ENCODE measurements around the gene HBEGF. TPM values are rescaled to one million over a fixed set of nuclear protein-coding genes. Genes with fewer than 3 reads are reported as not detected.

HBEGF gene
- polyA plus RNA-seq, 2 of the 4 experiments (the other 2 are of a cell fraction): 3.4 to 5.0 TPM

DNA sequence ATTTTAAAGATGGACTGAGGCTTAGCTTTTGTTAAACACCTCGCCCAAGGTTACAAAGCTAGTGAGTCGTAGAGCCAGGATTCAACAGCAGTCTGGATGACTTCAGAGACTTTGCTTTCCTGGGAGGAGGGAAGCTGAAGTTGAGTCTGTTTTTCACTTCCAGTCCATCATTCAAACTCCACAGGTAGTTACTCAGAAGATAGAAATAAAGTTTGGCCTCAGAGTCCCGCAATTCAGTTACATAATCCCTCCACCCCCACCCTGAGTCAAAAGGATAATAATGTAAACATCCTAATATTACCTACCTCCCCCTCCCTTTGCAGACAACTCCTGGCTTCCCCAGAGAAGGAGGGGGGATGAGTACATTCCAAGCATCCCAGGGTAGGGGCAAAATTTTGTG lies 8.1 kb downstream of the HBEGF start:
- Histone ChIP-seq H3K4me3 (no peak overlapping the region), H3K27ac (peak overlapping the region in 1 of 2 experiments; percentile 43; a peak in 1 of 6 replicates), H3K4me2 (0 out of 3 replicates have a peak overlapping the region, but pooled peaks have one; percentile 0), H3K9me3 (no peaks in the 10 kb centered on the region), H3K4me1 (peaks cover 6% of the 10 kb centered on the region; the same call in 2 of the 3 replicates)
- DNase-seq (ENCODE audit: low read depth in 1 of 2, low spot score in 1 of 2): no peak
- CTCF ChIA-PET: interaction anchor here (1.2 to 36.9 kb wide), 4 partner anchors 8 to 94 kb away, joined by 4 to 1613 read pairs (median 33); partner anchors contain the start of gene HBEGF
- ATAC-seq: peak in 1 of 2 experiments; percentile 37; a peak in 2 of 6 replicates
- FAIRE-seq: no peak
- TF ChIP-seq, protein P1, sequence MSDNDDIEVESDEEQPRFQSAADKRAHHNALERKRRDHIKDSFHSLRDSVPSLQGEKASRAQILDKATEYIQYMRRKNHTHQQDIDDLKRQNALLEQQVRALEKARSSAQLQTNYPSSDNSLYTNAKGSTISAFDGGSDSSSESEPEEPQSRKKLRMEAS (IDR thresholded peaks at IDR 0.05): no peak
- TF ChIP-seq, protein P2, sequence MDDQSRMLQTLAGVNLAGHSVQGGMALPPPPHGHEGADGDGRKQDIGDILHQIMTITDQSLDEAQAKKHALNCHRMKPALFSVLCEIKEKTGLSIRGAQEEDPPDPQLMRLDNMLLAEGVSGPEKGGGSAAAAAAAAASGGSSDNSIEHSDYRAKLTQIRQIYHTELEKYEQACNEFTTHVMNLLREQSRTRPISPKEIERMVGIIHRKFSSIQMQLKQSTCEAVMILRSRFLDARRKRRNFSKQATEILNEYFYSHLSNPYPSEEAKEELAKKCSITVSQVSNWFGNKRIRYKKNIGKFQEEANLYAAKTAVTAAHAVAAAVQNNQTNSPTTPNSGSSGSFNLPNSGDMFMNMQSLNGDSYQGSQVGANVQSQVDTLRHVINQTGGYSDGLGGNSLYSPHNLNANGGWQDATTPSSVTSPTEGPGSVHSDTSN (IDR thresholded peaks at IDR 0.05): no peak
- TF ChIP-seq JUNB (IDR thresholded peaks at IDR 0.05): no peak
- POLR2A ChIA-PET: interaction anchor here (2.7 kb wide), 1 partner anchor 8 kb away, joined by 15 read pairs; the partner anchor contains the start of gene HBEGF
- 52% methylated on average over 3 of the region's 3 CpGs for WGBS (ENCODE audit: missing lambda C conversion rate)

DNA sequence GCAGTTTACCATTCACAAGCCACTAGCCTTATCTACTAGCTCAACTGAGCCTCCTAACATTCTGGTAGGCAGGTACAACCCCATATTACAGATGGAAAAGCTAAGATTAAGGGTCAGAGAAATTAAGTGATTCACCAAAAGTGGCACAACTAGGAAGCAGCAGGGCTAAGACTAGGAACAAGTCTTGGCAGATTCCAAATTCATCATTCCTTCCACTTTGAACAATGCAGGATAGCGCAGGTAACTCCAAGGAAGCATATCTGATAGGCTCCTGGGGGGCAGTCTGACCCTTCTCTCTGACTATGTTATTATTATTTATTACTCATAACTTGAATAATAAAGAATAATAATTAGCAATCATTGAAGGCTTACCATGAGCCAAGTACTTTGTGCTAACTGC lies 8.5 kb downstream of the HBEGF start:
- peaks cover 6% of the 10 kb centered on the region; the same call in 2 of the 3 replicates for H3K4me1 ChIP-seq
- no peak for ATAC-seq
- POLR2A ChIA-PET: interaction anchor here (2.7 kb wide), 1 partner anchor 8 kb away, joined by 15 read pairs; the partner anchor contains the start of gene HBEGF
- no peaks in the 10 kb centered on the region for H3K9me3 ChIP-seq
- peak overlapping the region in 1 of 2 experiments; percentile 43; a peak in 1 of 6 replicates for H3K27ac ChIP-seq
- FAIRE-seq: no peak
- no peak for DNase-seq (ENCODE audit: low read depth in 1 of 2, low spot score in 1 of 2)
- TF ChIP-seq HOXB5 (CRISPR knock-in tag; IDR thresholded peaks at IDR 0.05) (no peak), ZNF302 (CRISPR knock-in tag; IDR thresholded peaks at IDR 0.05) (no peak), RNF2 (IDR thresholded peaks at IDR 0.05; ENCODE audit: borderline replicate concordance, low read depth) (no peak), RCOR1 (IDR thresholded peaks at IDR 0.05; ENCODE audit: low read depth, low read length) (no peak), MAFK (IDR thresholded peaks at IDR 0.05; ENCODE audit: partially characterized antibody) (no peak), CBX2 (IDR thresholded peaks at IDR 0.05; ENCODE audit: borderline replicate concordance, low read depth) (no peak), HOXB13 (CRISPR knock-in tag; IDR thresholded peaks at IDR 0.05; ENCODE audit: low read depth) (no peak), CHD4 (IDR thresholded peaks at IDR 0.05; ENCODE audit: borderline replicate concordance) (no peak), NFE2L2 (conservative IDR thresholded peaks at IDR 0.05; ENCODE audit: low read length) (no peak), FOSB (CRISPR knock-in tag; IDR thresholded peaks at IDR 0.05) (no peak), FOXS1 (CRISPR knock-in tag; IDR thresholded peaks at IDR 0.05) (no peak), HDAC2 (IDR thresholded peaks at IDR 0.05) (no peak), POLR2A (IDR thresholded peaks at IDR 0.05; ENCODE audit: low read length) (no peak), CBX8 (IDR thresholded peaks at IDR 0.05) (no peak), BHLHE40 (IDR thresholded peaks at IDR 0.05; ENCODE audit: low read depth, low read length) (no peak)
- TF ChIP-seq, protein P2 (IDR thresholded peaks at IDR 0.05): no peak
- TF ChIP-seq, protein P3, sequence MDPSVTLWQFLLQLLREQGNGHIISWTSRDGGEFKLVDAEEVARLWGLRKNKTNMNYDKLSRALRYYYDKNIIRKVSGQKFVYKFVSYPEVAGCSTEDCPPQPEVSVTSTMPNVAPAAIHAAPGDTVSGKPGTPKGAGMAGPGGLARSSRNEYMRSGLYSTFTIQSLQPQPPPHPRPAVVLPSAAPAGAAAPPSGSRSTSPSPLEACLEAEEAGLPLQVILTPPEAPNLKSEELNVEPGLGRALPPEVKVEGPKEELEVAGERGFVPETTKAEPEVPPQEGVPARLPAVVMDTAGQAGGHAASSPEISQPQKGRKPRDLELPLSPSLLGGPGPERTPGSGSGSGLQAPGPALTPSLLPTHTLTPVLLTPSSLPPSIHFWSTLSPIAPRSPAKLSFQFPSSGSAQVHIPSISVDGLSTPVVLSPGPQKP (IDR thresholded peaks at IDR 0.05; ENCODE audit: low read depth, low read length): no peak
- no peak overlapping the region for H3K4me2 ChIP-seq
- 89% methylated on average over 1 of the region's 1 CpG for WGBS (ENCODE audit: missing lambda C conversion rate)
- H3K4me3 ChIP-seq: no peak overlapping the region
- CTCF ChIA-PET: interaction anchor here (0.9 to 36.9 kb wide), 8 partner anchors 8 to 94 kb away, joined by 3 to 1613 read pairs (median 4); partner anchors contain the start of gene HBEGF

DNA sequence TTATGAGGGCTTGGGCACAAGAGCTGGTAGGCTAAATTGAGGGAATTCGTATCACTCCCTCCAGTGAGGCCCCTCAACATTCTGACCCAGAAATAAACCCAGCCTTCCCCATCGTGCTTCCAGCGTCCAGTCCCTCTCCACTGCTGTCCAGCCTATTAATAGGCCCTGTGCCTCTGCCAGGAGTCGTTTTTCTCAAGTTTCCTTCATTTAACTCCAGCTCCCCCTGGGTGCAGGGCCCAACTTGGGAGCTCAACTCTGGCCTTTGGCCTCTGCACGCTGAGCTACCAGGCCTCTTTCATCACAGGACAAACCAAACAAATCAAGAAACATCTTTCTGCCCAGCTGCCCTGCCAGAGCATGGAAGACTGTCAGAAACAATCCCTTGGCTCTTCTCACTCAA lies 10.0 kb downstream of the HBEGF start:
- ATAC-seq (no peak), DNase-seq (ENCODE audit: low read depth in 1 of 2, low spot score in 1 of 2) (no peak), FAIRE-seq (no peak)
- Histone ChIP-seq H3K4me1 (peaks cover 6% of the 10 kb centered on the region; the same call in 2 of the 3 replicates), H3K27ac (no peak overlapping the region), H3K4me2 (no peak overlapping the region), H3K4me3 (no peak overlapping the region), H3K9me3 (no peaks in the 10 kb centered on the region)
- CTCF ChIA-PET: interaction anchor here (0.5 to 36.9 kb wide), 6 partner anchors 9 to 742 kb away, joined by 3 to 1613 read pairs (median 18); partner anchors contain the start of gene HBEGF
- TF ChIP-seq JUNB (IDR thresholded peaks at IDR 0.05) (no peak), NFE2L2 (conservative IDR thresholded peaks at IDR 0.05; ENCODE audit: low read length) (no peak)
- 76% methylated on average over 5 of the region's 5 CpGs for WGBS (ENCODE audit: missing lambda C conversion rate)
- POLR2A ChIA-PET: interaction anchor here (2.7 kb wide), 1 partner anchor 10 kb away, joined by 15 read pairs; the partner anchor contains the start of gene HBEGF

All from A549 (cell line).